ENCODE data around the gene UGT2A1.

UGT2A1 gene

GRCh38 chr4:69658133-69658532, 5.1 kb upstream of the UGT2A1 start:
- TF ChIP-seq, protein P1, sequence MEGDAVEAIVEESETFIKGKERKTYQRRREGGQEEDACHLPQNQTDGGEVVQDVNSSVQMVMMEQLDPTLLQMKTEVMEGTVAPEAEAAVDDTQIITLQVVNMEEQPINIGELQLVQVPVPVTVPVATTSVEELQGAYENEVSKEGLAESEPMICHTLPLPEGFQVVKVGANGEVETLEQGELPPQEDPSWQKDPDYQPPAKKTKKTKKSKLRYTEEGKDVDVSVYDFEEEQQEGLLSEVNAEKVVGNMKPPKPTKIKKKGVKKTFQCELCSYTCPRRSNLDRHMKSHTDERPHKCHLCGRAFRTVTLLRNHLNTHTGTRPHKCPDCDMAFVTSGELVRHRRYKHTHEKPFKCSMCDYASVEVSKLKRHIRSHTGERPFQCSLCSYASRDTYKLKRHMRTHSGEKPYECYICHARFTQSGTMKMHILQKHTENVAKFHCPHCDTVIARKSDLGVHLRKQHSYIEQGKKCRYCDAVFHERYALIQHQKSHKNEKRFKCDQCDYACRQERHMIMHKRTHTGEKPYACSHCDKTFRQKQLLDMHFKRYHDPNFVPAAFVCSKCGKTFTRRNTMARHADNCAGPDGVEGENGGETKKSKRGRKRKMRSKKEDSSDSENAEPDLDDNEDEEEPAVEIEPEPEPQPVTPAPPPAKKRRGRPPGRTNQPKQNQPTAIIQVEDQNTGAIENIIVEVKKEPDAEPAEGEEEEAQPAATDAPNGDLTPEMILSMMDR (IDR thresholded peaks at IDR 0.05; ENCODE audit: insufficient read depth, low read depth, low read length, missing control alignments): no peak
- no peak for DNase-seq (ENCODE audit: low read depth)
- H3K4me3 ChIP-seq (ENCODE audit: low read depth, low read length): no peak overlapping the region

DNA sequence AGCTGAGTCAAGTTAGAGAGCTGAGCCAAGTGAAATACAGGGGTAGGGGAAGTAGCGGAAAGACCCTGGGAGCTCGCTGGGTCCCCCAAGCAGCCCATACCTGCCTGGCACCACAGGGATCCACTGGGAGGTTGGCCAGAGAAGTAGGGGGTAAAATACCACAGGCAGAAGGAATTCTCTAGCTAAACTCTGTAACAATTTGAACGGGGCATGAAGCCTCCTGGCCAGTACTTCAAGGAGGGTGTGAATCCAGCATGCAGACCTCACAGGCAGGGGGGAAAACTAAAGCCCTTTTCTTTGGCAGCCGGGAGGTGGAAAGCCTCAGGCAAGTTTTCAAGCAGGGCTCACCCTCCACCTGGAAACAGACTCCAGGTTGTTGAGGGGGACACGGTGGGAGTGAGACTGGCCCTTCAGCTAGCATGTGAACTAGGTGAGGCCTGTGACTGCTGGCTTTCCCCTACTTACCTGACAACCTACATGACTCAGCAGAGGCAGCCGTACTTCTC, 3.7 kb upstream of the UGT2A1 start:
- TF ChIP-seq, protein P1 (IDR thresholded peaks at IDR 0.05; ENCODE audit: insufficient read depth, low read depth, low read length, missing control alignments): no peak
- no peak for DNase-seq (ENCODE audit: low read depth)
- H3K4me3 ChIP-seq (ENCODE audit: low read depth, low read length): no peak overlapping the region

- no peak overlapping the region for H3K4me3 ChIP-seq (ENCODE audit: low read depth, low read length)
- no peak for DNase-seq (ENCODE audit: low read depth)
- TF ChIP-seq, protein P1 (IDR thresholded peaks at IDR 0.05; ENCODE audit: insufficient read depth, low read depth, low read length, missing control alignments): no peak
These were observed 2.2 kb downstream of the UGT2A1 start for GRCh38 chr4:69650872-69651271.

GRCh38 chr4:69649629-69650028, 3.4 kb downstream of the UGT2A1 start:
- no peak overlapping the region for H3K4me3 ChIP-seq (ENCODE audit: low read depth, low read length)
- TF ChIP-seq, protein P1 (IDR thresholded peaks at IDR 0.05; ENCODE audit: insufficient read depth, low read depth, low read length, missing control alignments): no peak
- DNase-seq (ENCODE audit: low read depth): no peak

DNA sequence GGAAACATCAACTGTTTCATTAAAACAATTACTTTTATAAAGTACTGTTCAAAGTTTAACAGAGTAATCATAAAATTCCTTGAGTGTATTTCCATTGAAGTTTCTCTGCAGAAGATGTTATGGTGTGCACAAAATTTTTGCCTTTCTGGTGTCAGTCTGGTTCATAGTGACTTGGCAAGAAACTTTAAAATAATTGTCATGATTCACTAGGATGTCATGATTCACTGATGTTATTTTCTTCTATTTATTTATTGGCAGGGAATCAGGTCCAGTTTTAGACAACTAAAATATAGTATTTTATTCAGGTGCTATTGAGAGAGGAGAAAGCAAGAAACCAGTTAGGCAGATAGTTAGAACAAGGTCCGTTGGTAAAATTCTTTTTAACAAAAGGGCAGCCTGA, 3.8 kb downstream of the UGT2A1 start:
- DNase-seq (ENCODE audit: low read depth): no peak
- H3K4me3 ChIP-seq (ENCODE audit: low read depth, low read length): no peak overlapping the region
- TF ChIP-seq, protein P1 (IDR thresholded peaks at IDR 0.05; ENCODE audit: insufficient read depth, low read depth, low read length, missing control alignments): no peak

- TF ChIP-seq, protein P1 (IDR thresholded peaks at IDR 0.05; ENCODE audit: insufficient read depth, low read depth, low read length, missing control alignments): no peak
- no peak overlapping the region for H3K4me3 ChIP-seq (ENCODE audit: low read depth, low read length)
- no peak for DNase-seq (ENCODE audit: low read depth)
These were observed 10.1 kb downstream of the UGT2A1 start for GRCh38 chr4:69642961-69643360.

DNA sequence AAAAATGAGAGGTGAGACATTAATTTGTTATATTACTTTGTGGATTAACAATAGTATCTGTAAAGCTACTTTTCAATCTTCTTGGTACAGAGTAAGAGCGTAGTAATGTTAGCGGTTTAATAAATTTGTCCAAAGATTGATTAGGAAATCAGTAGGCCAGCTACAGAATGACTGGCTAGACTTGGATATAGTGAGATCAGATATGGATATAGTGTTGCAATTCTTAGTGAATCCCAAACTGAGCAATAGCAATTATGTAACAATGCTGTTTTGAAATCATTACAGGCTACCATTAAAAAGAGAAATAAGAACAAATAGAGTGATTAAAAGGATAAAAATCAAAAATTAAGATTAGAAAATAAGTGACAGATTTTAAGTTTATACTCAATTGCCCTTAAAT, 12.8 kb downstream of the UGT2A1 start:
- TF ChIP-seq, protein P1 (IDR thresholded peaks at IDR 0.05; ENCODE audit: insufficient read depth, low read depth, low read length, missing control alignments): no peak
- H3K4me3 ChIP-seq (ENCODE audit: low read depth, low read length): no peak overlapping the region
- DNase-seq (ENCODE audit: low read depth): no peak

All from GM12865 (cell line).